Mesendoderm (in vitro differentiated cells): ENCODE data around the gene CAMTA1.

ENCODE experiments used
- DNase-seq: peaks from one replicate; pipeline ENCODE4 v3.0.0; 2013
- H2AK5ac ChIP-seq: 2 replicates; pipeline ENCODE4 v1.6.1; 2013; ENCODE audit warnings: low read length, inconsistent platforms
- H2BK120ac ChIP-seq: 2 replicates; pipeline ENCODE4 v1.6.1; 2013; ENCODE audit warnings: low read depth, mild to moderate bottlenecking, low read length, moderate library complexity, mixed read lengths
- H2BK15ac ChIP-seq: replicated peaks from 2 replicates; pipeline ENCODE4 v1.6.1; 2013; ENCODE audit warnings: low read depth, mild to moderate bottlenecking, moderate library complexity
- H2BK5ac ChIP-seq: 2 replicates; pipeline ENCODE4 v1.6.1; 2013; ENCODE audit warnings: low read length, inconsistent platforms
- H3K18ac ChIP-seq: 2 replicates; pipeline ENCODE4 v1.6.1; 2013; ENCODE audit warnings: mild to moderate bottlenecking, low read length, mixed read lengths
- H3K23ac ChIP-seq: one replicate; pipeline ENCODE4 v1.6.1; 2013; ENCODE audit warnings: low read length
- H3K27ac ChIP-seq: 2 replicates; pipeline ENCODE4 v1.5.1; 2013; ENCODE audit warnings: low read depth, mild to moderate bottlenecking, inconsistent platforms, low read length, moderate library complexity
- H3K27me3 ChIP-seq: 2 replicates; pipeline ENCODE4 v1.6.1; 2013; ENCODE audit warnings: low read length, control low read depth, mild to moderate bottlenecking, inconsistent platforms; ENCODE audit not compliant: insufficient read depth, poor library complexity
- H3K36me3 ChIP-seq: 2 replicates; pipeline ENCODE4 v1.6.1; 2013; ENCODE audit warnings: low read length, inconsistent platforms; ENCODE audit not compliant: control insufficient read depth, insufficient read depth
- H3K4ac ChIP-seq: one replicate; pipeline ENCODE4 v1.6.1; 2013; ENCODE audit warnings: low read depth, mild to moderate bottlenecking, low read length, moderate library complexity
- H3K4me1 ChIP-seq: 2 replicates; pipeline ENCODE4 v1.6.1; 2013; ENCODE audit warnings: low read depth, low read length, inconsistent platforms; ENCODE audit not compliant: control insufficient read depth
- H3K4me2 ChIP-seq: 2 replicates; pipeline ENCODE4 v1.6.1; 2013; ENCODE audit warnings: low read length
- H3K4me3 ChIP-seq: 2 replicates; pipeline ENCODE4 v1.5.1; 2013; ENCODE audit warnings: mild to moderate bottlenecking, low read length
- H3K56ac ChIP-seq: one replicate; pipeline ENCODE4 v1.6.1; 2013; ENCODE audit warnings: low read length
- H3K79me1 ChIP-seq: 2 replicates; pipeline ENCODE4 v1.6.1; 2013; ENCODE audit warnings: low read length, inconsistent platforms
- H3K79me2 ChIP-seq: 2 replicates; pipeline ENCODE4 v1.6.1; 2013; ENCODE audit warnings: mild to moderate bottlenecking, low read length; ENCODE audit not compliant: control insufficient read depth, insufficient read depth
- H3K9ac ChIP-seq: 2 replicates; pipeline ENCODE4 v1.6.1; 2013; ENCODE audit warnings: low read length, inconsistent platforms
- H4K5ac ChIP-seq: one replicate; pipeline ENCODE4 v1.6.1; 2013; ENCODE audit warnings: low read length
- H4K8ac ChIP-seq: one replicate; pipeline ENCODE4 v1.6.1; 2013; ENCODE audit warnings: low read depth, mild to moderate bottlenecking, control low read depth, low read length, moderate library complexity
- WGBS: extraction: QIAGEN DNeasy Blood & Tissue Kit; methylation state at CpG from one replicate; pipeline ENCODE4 v1.1.7; 2013; ENCODE audit warnings: low lambda C conversion rate, missing lambda C conversion rate; ENCODE audit not compliant: insufficient coverage; ENCODE audit errors: extremely low coverage; 5-methylcytosine and 5-hydroxymethylcytosine counted together

CAMTA1 gene

GRCh38 chr1:6864166-6864565, 78.9 kb downstream of the CAMTA1 start:
- H4K5ac ChIP-seq: no peak overlapping the region
- H3K79me2 ChIP-seq: peaks cover 5% of the 10 kb centered on the region
- H3K27me3 ChIP-seq: no peaks in the 10 kb centered on the region
- peaks cover 15% of the 10 kb centered on the region for H3K79me1 ChIP-seq
- no peak overlapping the region for H3K4me3 ChIP-seq
- H2AK5ac ChIP-seq: no peak overlapping the region
- no peak for DNase-seq
- H3K4me1 ChIP-seq: peaks cover 8% of the 10 kb centered on the region
- no peak overlapping the region for H3K4me2 ChIP-seq
- no CpG with 5 or more reads among the region's 5 CpGs for WGBS
- H3K18ac ChIP-seq: no peak overlapping the region
- H3K56ac ChIP-seq: no peak overlapping the region
- no peak overlapping the region for H3K27ac ChIP-seq
- H3K9ac ChIP-seq: no peak overlapping the region
- H3K4ac ChIP-seq: no peak overlapping the region
- H2BK120ac ChIP-seq: no peak overlapping the region
- no peaks in the 10 kb centered on the region for H3K36me3 ChIP-seq
- no peak overlapping the region for H2BK5ac ChIP-seq
- H3K23ac ChIP-seq: no peak overlapping the region
- H2BK15ac ChIP-seq: no peak overlapping the region
- H4K8ac ChIP-seq: no peak overlapping the region

GRCh38 chr1:6866825-6867224, 81.6 kb downstream of the CAMTA1 start:
- H3K4ac ChIP-seq: no peak overlapping the region
- H3K4me2 ChIP-seq: no peak overlapping the region
- H2BK120ac ChIP-seq: no peak overlapping the region
- H3K23ac ChIP-seq: no peak overlapping the region
- H3K79me1 ChIP-seq: peaks cover 16% of the 10 kb centered on the region
- no peak overlapping the region for H3K56ac ChIP-seq
- no peaks in the 10 kb centered on the region for H3K27me3 ChIP-seq
- WGBS: no CpG with 5 or more reads among the region's 7 CpGs
- no peak overlapping the region for H2BK5ac ChIP-seq
- no peak overlapping the region for H3K27ac ChIP-seq
- H4K8ac ChIP-seq: no peak overlapping the region
- no peak overlapping the region for H4K5ac ChIP-seq
- no peak for DNase-seq
- peaks cover 5% of the 10 kb centered on the region for H3K79me2 ChIP-seq
- H2BK15ac ChIP-seq: no peak overlapping the region
- H2AK5ac ChIP-seq: no peak overlapping the region
- H3K4me3 ChIP-seq: no peak overlapping the region
- peaks cover 10% of the 10 kb centered on the region for H3K4me1 ChIP-seq
- no peaks in the 10 kb centered on the region for H3K36me3 ChIP-seq
- no peak overlapping the region for H3K18ac ChIP-seq
- no peak overlapping the region for H3K9ac ChIP-seq

GRCh38 chr1:6867321-6867720, 82.1 kb downstream of the CAMTA1 start:
- H3K27me3 ChIP-seq: no peaks in the 10 kb centered on the region
- H3K36me3 ChIP-seq: no peaks in the 10 kb centered on the region
- H2BK120ac ChIP-seq: no peak overlapping the region
- H3K79me2 ChIP-seq: peaks cover 5% of the 10 kb centered on the region
- DNase-seq: no peak
- H3K18ac ChIP-seq: no peak overlapping the region
- H3K4me1 ChIP-seq: peaks cover 10% of the 10 kb centered on the region
- H3K4me3 ChIP-seq: no peak overlapping the region
- H3K4me2 ChIP-seq: no peak overlapping the region
- H3K79me1 ChIP-seq: peaks cover 14% of the 10 kb centered on the region
- H3K23ac ChIP-seq: no peak overlapping the region
- no CpG with 5 or more reads among the region's 5 CpGs for WGBS
- H3K4ac ChIP-seq: no peak overlapping the region
- no peak overlapping the region for H2AK5ac ChIP-seq
- no peak overlapping the region for H2BK5ac ChIP-seq
- no peak overlapping the region for H3K9ac ChIP-seq
- no peak overlapping the region for H3K27ac ChIP-seq
- no peak overlapping the region for H4K5ac ChIP-seq
- H3K56ac ChIP-seq: no peak overlapping the region
- no peak overlapping the region for H2BK15ac ChIP-seq
- no peak overlapping the region for H4K8ac ChIP-seq

GRCh38 chr1:6867729-6868659, 82.7 kb downstream of the CAMTA1 start:
- peaks cover 14% of the 10 kb centered on the region for H3K79me1 ChIP-seq
- no peak overlapping the region for H3K27ac ChIP-seq
- H3K27me3 ChIP-seq: no peaks in the 10 kb centered on the region
- H3K23ac ChIP-seq: no peak overlapping the region
- no peak overlapping the region for H3K9ac ChIP-seq
- no peak overlapping the region for H2AK5ac ChIP-seq
- H4K8ac ChIP-seq: no peak overlapping the region
- H4K5ac ChIP-seq: no peak overlapping the region
- peaks cover 5% of the 10 kb centered on the region for H3K79me2 ChIP-seq
- no peak overlapping the region for H2BK5ac ChIP-seq
- no peak overlapping the region for H3K56ac ChIP-seq
- no peaks in the 10 kb centered on the region for H3K36me3 ChIP-seq
- peaks cover 10% of the 10 kb centered on the region for H3K4me1 ChIP-seq
- H3K4ac ChIP-seq: no peak overlapping the region
- no peak overlapping the region for H3K18ac ChIP-seq
- H2BK15ac ChIP-seq: no peak overlapping the region
- DNase-seq: peak; percentile 40
- no CpG with 5 or more reads among the region's 10 CpGs for WGBS
- no peak overlapping the region for H3K4me3 ChIP-seq
- no peak overlapping the region for H3K4me2 ChIP-seq
- H2BK120ac ChIP-seq: no peak overlapping the region

- H2BK5ac ChIP-seq: no peak overlapping the region
- H3K4me3 ChIP-seq: no peak overlapping the region
- H3K79me1 ChIP-seq: peaks cover 14% of the 10 kb centered on the region
- H3K18ac ChIP-seq: peak overlapping the region; percentile 3
- no peak overlapping the region for H4K5ac ChIP-seq
- no peak overlapping the region for H3K4ac ChIP-seq
- H3K27me3 ChIP-seq: no peaks in the 10 kb centered on the region
- H3K23ac ChIP-seq: peak overlapping the region; percentile 15
- no peak overlapping the region for H3K27ac ChIP-seq
- H3K56ac ChIP-seq: no peak overlapping the region
- H3K4me1 ChIP-seq: peaks cover 10% of the 10 kb centered on the region
- H4K8ac ChIP-seq: no peak overlapping the region
- no peak overlapping the region for H2BK15ac ChIP-seq
- WGBS: no CpG with 5 or more reads among the region's 2 CpGs
- H3K9ac ChIP-seq: no peak overlapping the region
- H3K4me2 ChIP-seq: no peak overlapping the region
- no peaks in the 10 kb centered on the region for H3K36me3 ChIP-seq
- no peak overlapping the region for H2AK5ac ChIP-seq
- DNase-seq: no peak
- no peak overlapping the region for H2BK120ac ChIP-seq
- H3K79me2 ChIP-seq: peaks cover 5% of the 10 kb centered on the region
These were observed 83.6 kb downstream of the CAMTA1 start for GRCh38 chr1:6868660-6869380.
